ENCODE results near the gene ARSG.
"Not testable (repeated sequence)": the region's sequence is repeated elsewhere in the genome, so short reads cannot be mapped to it uniquely, and the experiment has no call there.

- not testable (repeated sequence) for TF ChIP-seq CTCF (IDR thresholded peaks at IDR 0.05; ENCODE audit: low read depth, low read length, poor library complexity, severe bottlenecking); EZH2phosphoT487 (IDR thresholded peaks at IDR 0.05; ENCODE audit: borderline replicate concordance, low read length)
These were observed 116.4 kb downstream of the ARSG start for GRCh38 chr17:68407656-68408055.
